Right lobe of liver (tissue), 4 donors: Measurements from ENCODE around the gene DRAXIN.

Source experiments
- POLR2A ChIP-seq: fragments of 450-650 bp; IDR thresholded peaks from one replicate; pipeline ENCODE4 v1.6.1; 2017; ENCODE audit warnings: antibody characterized with exemption, mild to moderate bottlenecking
- TF ChIP-seq, protein P1 (sequence below), 4 donors: fragments of 200-600 bp in 3 of 4; fragments of 450-650 bp in 1 of 4; IDR thresholded peaks; one replicate each; pipeline versions ENCODE4 v1.5.1 to v1.8.0; 2016 to 2022; ENCODE audit warnings: antibody characterized with exemption in 4 of 4, mild to moderate bottlenecking in 2 of 4
- donor health status: DM: no; HTN: no; CAD: no.
- donor health status: DM: no; HTN: no; CAD: no.
- donor health status: DM: no; HTN: yes; CAD: no.

GRCh38 chr1:11725616-11726015 lies 34.1 kb downstream of the DRAXIN start:
- TF ChIP-seq, protein P1, sequence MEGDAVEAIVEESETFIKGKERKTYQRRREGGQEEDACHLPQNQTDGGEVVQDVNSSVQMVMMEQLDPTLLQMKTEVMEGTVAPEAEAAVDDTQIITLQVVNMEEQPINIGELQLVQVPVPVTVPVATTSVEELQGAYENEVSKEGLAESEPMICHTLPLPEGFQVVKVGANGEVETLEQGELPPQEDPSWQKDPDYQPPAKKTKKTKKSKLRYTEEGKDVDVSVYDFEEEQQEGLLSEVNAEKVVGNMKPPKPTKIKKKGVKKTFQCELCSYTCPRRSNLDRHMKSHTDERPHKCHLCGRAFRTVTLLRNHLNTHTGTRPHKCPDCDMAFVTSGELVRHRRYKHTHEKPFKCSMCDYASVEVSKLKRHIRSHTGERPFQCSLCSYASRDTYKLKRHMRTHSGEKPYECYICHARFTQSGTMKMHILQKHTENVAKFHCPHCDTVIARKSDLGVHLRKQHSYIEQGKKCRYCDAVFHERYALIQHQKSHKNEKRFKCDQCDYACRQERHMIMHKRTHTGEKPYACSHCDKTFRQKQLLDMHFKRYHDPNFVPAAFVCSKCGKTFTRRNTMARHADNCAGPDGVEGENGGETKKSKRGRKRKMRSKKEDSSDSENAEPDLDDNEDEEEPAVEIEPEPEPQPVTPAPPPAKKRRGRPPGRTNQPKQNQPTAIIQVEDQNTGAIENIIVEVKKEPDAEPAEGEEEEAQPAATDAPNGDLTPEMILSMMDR (IDR thresholded peaks at IDR 0.05) = no peak
- TF ChIP-seq POLR2A = no peak
